ENCODE results near the gene FAM181A. TPM values are rescaled to one million over a fixed set of nuclear protein-coding genes. Genes with fewer than 3 reads are reported as not detected.
A peak's percentile ranks its signal among the peaks of the same experiment; 100 is the strongest.

FAM181A gene
- total and polyA plus RNA-seq, 10 of the 15 experiments (the other 5 are each of a cell fraction or from before 2014, with no cell fraction given), result not detected

- TF ChIP-seq ZNF687 (IDR thresholded peaks at IDR 0.05) (no peak), EGR1 (IDR thresholded peaks at IDR 0.05; ENCODE audit: borderline replicate concordance in 1 of 2, low read depth in 2 of 2, low read length in 2 of 2) (peak in 1 of 2 experiments; percentile 21; a peak in 1 of 3 replicates), BMI1 (IDR thresholded peaks at IDR 0.05; ENCODE audit: borderline replicate concordance) (0 out of 2 replicates have a peak, but pooled peaks have one; percentile 8)
- TF ChIP-seq, protein P1, sequence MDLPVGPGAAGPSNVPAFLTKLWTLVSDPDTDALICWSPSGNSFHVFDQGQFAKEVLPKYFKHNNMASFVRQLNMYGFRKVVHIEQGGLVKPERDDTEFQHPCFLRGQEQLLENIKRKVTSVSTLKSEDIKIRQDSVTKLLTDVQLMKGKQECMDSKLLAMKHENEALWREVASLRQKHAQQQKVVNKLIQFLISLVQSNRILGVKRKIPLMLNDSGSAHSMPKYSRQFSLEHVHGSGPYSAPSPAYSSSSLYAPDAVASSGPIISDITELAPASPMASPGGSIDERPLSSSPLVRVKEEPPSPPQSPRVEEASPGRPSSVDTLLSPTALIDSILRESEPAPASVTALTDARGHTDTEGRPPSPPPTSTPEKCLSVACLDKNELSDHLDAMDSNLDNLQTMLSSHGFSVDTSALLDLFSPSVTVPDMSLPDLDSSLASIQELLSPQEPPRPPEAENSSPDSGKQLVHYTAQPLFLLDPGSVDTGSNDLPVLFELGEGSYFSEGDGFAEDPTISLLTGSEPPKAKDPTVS (IDR thresholded peaks at IDR 0.05; ENCODE audit: low read depth, low read length), result no peak
Observed at GRCh38 chr14:93956514-93957332, 29.6 kb downstream of the FAM181A start (continued).
